GM18858 (cell line): ENCODE data around the gene PLSCR3.

ENCODE experiments used
- ATAC-seq: cut with Tn5 transposase; IDR thresholded peaks from one replicate; pipeline ENCODE4 v1.9.1; 2021; ENCODE audit not compliant: unreplicated experiment

Gene PLSCR3

GRCh38 chr17:7407082-7407481 is 12.8 kb upstream of the PLSCR3 start:
- ATAC-seq: no peak

DNA sequence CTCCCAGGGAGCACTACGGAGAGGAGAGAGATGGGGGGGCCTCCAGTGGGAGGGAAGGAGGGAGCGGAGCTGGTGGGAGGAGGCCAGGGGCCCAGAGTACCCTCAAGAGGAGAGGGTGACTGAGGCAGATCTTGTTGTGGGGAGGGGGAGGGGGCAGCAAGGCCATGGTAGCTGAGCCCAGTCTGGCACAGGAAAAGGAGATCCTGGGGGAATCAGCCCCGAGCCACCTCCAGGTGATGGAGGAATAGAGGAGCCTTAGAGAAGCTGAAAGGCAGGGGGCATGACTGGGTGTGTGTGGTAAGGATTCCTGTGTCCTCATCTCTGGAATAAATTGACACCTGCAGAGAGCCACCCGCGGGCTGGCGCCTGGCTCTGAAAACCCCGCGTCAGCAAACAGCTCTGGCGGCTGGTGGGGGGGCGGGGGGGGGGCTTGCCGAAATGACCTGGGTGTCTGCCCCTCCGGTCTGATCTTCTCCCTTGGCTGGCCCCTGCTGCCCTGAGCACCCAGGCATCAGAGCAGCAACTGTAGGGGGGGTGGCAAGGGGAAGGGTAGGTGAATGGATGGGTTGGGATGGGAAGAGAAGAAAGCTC is 12.0 kb upstream of the PLSCR3 start:
- no peak for ATAC-seq

- ATAC-seq: no peak
Observed at GRCh38 chr17:7405350-7406234, 11.3 kb upstream of the PLSCR3 start.

GRCh38 chr17:7404737-7405349 is 10.5 kb upstream of the PLSCR3 start:
- ATAC-seq: no peak

DNA sequence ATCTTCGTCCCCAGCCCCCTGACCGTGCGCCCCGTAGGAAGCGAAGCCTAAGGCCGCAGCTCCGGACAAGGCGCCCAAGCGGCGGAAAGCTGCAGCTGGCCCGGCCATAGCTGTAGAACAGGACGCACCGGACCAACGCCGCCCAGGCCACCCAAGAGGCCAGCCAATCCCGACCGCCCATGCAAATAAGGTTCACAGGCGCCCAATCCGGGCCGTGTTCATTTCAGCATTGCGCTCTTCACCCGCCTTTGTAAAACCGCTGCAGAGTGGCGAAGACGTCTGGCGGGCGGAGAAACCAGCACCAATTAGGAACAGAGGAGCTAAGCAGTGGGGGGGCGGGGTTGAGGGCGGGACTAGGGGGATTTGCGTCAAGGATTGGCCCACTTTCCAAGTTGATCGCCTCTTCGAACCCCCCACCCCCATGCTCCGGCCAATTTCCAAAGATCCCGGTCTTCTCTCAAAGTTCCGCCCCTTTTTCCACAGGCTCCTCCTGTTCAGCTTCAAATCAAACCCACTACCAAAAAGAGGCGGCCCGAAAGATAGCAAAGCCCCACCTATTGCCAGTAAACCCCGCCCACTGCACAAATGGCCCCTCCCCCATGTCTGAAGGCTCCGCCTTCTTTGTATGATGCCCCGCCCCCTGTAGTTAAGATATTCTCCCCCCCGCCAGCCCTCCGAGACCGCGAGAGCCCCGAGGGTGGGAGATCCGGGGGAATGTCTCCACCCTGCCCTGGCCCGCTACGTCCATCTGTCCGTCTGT is 9.8 kb upstream of the PLSCR3 start, which contains the start of gene TMEM256:
TSS of gene TMEM256 (minus strand) at position 121 of the 760 bp plus-strand sequence. CDS start at position 108, 13 bp downstream.
- ATAC-seq: peak; percentile 79

DNA sequence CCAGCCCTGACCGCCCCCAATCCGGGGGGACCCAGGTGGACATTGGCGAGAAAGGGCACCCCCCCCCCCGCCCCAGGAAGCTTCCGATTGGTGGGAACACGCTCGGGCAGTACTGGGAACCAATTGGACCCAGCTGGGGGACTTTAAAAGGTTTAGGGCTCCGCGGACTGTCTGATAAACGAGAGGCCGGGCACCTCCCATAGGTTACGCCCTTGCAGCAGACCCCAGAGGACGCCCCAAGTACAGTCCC is 9.3 kb upstream of the PLSCR3 start:
- no peak for ATAC-seq

GRCh38 chr17:7403043-7403726 is 8.9 kb upstream of the PLSCR3 start:
- no peak for ATAC-seq

DNA sequence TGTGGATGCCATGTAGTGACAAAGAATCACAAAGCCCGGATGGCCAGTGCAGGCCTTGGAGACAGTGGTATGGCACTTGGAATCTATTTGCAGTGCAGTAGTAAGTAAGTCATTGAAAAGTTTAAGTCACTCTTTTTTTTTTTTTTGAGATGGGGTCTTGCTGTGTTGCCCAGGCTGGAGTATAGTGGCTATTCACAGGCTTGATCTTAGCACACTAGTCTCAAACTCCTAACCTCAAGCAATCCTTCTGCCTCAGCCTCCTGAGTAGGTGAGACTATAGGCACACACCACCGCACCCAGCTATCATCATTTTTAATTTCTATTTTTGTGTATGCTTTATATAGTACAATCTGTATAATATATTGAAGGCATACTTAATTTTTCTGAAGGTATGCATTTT is 4.3 kb upstream of the PLSCR3 start:
- no peak for ATAC-seq

- ATAC-seq: no peak
Observed at GRCh38 chr17:7396147-7396546, 1.8 kb upstream of the PLSCR3 start.

- peak; percentile 14 for ATAC-seq
Observed at GRCh38 chr17:7393613-7394451, 493 bp downstream of the PLSCR3 start.

- no peak for ATAC-seq
Observed at GRCh38 chr17:7392696-7393612, 1.4 kb downstream of the PLSCR3 start.

- ATAC-seq: no peak
Observed at GRCh38 chr17:7391307-7391706, 3.0 kb downstream of the PLSCR3 start.

- no peak for ATAC-seq
Observed at GRCh38 chr17:7389924-7390910, 4.1 kb downstream of the PLSCR3 start.

DNA sequence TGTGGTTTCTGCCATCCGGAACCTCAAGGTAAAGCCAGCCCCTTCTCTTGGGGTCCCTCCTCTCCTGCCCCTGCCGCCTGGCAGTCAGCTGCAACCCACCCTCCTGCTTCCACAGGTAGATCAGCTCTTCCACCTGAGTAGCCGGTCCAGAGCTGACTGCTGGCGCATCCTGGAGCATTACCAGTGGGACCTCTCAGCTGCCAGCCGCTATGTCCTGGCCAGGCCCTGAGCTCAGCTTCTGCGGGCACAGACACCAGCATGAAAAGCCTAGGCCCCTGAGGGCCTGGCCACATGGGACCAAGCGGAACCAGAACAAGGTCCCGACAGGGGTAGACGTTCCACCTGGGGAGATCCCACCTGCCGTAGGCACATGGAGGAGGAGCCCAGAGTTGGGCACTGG is 5.5 kb downstream of the PLSCR3 start:
- ATAC-seq: no peak

GRCh38 chr17:7384489-7385081 is 9.7 kb downstream of the PLSCR3 start:
- ATAC-seq: no peak

GRCh38 chr17:7383742-7384488 is 10.4 kb downstream of the PLSCR3 start:
- ATAC-seq: peak; percentile 42

DNA sequence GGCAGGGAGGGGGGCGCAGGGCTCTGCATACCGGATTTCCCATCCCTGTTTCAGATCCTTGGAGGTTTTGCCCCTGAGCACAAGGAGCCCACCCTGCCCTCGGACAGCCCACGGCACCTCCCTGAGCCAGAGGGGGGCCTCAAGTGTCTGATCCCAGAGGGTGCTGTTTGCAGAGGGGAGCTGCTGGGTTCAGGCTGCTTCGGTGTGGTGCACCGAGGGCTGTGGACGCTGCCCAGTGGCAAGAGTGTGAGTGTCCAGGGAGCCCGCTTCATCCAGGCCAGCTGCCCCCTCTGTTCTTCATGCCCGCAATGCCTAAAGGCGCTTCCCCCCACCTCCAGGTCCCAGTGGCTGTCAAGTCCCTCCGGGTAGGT is 11.0 kb downstream of the PLSCR3 start:
- no peak for ATAC-seq
